ENCODE results near the gene WDR46. TPM values are rescaled to one million over a fixed set of nuclear protein-coding genes. Genes with fewer than 3 reads are reported as not detected.

WDR46 gene
- total RNA-seq, 3 donors from 2014 or later: 188 to 198 (median 197) TPM

DNA sequence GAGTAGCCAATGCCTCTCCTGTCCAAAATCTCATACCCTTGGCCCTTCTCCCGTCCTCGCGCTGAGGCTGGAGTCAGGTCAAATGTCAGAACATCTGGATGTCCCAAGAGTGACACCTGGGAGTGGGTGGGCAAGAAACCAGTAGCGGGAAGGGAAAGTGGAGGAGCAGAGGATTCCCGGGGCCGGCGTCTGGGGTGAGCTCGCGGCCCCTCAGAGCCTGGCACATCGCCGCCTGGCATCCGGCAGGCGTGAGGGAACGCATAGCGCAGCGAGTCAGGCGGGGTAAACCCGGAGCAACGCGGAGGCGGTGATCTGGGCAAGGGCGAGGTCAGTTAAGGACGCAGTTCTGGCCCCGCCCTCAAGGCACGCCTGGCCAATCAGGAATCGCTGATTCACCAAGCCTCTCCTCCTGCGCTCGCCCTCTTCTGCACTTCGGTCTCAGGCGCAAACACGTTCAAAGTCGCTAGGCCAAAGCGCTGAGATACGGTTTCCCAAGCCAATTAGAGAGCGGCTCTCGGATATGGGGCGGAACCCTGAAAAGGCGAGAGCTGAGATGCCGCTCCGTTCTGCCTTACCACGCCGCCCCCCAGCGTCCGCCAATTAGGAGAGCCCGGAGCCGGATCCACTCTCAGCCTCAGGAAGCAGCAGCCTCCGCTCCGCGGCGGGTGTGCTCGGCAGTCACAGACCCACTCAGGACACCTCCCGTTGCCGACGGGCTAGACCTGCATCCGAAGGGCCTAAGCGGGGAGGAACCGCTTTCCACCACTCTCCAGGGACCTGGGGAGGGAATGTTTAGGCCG lies 39.9 kb downstream of the WDR46 start:
- ATAC-seq: peak; percentile 90 to 92
- peak; percentile 90 for DNase-seq
- Mint-ChIP-seq H3K4me3 (peak overlapping the region; percentile 89), H3K36me3 (ENCODE audit: insufficient read depth) (peaks cover 11% of the 10 kb centered on the region), H3K9me3 (no peaks in the 10 kb centered on the region), H3K4me1 (ENCODE audit: low read depth) (peaks cover 36% of the 10 kb centered on the region), H3K27me3 (ENCODE audit: low read depth) (no peaks in the 10 kb centered on the region)

GRCh38 chr6:33248643-33248931 lies 40.5 kb downstream of the WDR46 start:
- Mint-ChIP-seq H3K36me3 (ENCODE audit: insufficient read depth) (peaks cover 11% of the 10 kb centered on the region), H3K4me1 (ENCODE audit: low read depth) (peaks cover 36% of the 10 kb centered on the region), H3K9me3 (no peaks in the 10 kb centered on the region), H3K27me3 (ENCODE audit: low read depth) (no peaks in the 10 kb centered on the region), H3K4me3 (peak overlapping the region; percentile 89)
- ATAC-seq (peak; percentile 16 to 20), DNase-seq (no peak)

DNA sequence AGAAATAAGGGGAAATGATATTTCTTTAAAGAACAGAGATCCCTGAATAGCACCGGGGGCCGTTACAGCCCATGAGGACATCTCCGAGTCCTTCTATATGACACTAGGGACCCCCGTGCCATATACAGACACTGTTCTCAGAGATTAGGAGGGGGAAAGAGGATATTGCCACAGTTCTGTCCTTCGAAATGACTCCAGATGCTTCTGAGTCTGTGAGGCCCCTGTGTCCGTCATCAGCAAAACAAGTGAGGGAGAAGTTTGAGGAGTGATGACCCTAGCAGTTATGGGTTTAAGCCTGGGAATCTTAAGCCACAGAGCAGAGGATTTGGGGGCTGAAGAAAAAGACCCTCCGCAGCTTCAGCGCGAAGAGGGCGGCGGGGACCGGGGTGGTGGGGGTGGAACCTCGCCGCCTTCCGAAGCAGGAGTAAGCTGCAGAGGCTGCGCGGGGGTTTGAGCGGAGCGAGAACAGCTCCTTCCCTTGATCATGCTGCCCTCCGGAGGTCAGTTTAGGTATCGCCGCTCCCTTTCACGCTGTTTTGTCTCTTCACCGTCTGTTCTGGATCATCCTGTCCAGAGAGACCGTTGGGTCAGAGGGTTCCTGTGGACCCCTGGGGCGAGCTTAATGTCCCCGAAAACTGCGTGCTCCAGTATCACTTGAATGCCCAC lies 40.9 kb downstream of the WDR46 start:
- Mint-ChIP-seq H3K36me3 (ENCODE audit: insufficient read depth) (peaks cover 11% of the 10 kb centered on the region), H3K27me3 (ENCODE audit: low read depth) (no peaks in the 10 kb centered on the region), H3K9me3 (no peaks in the 10 kb centered on the region), H3K4me3 (peak overlapping the region; percentile 89), H3K4me1 (ENCODE audit: low read depth) (peaks cover 36% of the 10 kb centered on the region)
- peak; percentile 92 for DNase-seq
- peak; percentile 42 to 44 for ATAC-seq

DNA sequence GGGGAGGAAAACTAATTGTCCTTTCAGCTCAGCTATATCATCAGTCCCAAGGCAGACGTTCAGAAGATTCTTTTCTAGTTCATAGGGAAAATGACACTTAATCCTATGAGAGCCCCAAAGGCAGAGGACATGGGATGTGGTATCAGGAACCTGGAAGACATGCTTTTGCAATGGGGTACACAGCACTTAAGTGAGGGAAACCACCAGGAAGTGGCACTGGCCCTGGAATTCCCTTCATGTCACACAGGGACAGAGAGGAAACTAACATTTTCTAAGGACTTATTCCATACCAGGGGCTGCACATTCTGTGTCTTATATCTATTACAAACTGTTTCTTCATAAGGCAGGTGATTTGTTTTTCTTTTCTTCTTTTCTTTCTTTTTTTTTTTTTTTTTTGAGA lies 45.6 kb downstream of the WDR46 start:
- H3K4me1 Mint-ChIP-seq (ENCODE audit: low read depth): peaks cover 16% of the 10 kb centered on the region

GRCh38 chr6:33241968-33242367 lies 47.1 kb downstream of the WDR46 start:
- H3K9me3 Mint-ChIP-seq: no peaks in the 10 kb centered on the region
- ATAC-seq: peak; percentile 90 to 96
- H3K4me3 Mint-ChIP-seq: no peak overlapping the region
- H3K4me1 Mint-ChIP-seq (ENCODE audit: low read depth): peaks cover 10% of the 10 kb centered on the region
- no peak for DNase-seq
- H3K36me3 Mint-ChIP-seq (ENCODE audit: insufficient read depth): no peaks in the 10 kb centered on the region
- peaks cover 4% of the 10 kb centered on the region for H3K27me3 Mint-ChIP-seq (ENCODE audit: low read depth)

More for the DNA sequence above, 45.6 kb downstream of the WDR46 start:
- ATAC-seq (no peak), DNase-seq (no peak)
- no peaks in the 10 kb centered on the region for H3K36me3 Mint-ChIP-seq (ENCODE audit: insufficient read depth)
- H3K27me3 Mint-ChIP-seq (ENCODE audit: low read depth): peaks cover 4% of the 10 kb centered on the region
- H3K4me3 Mint-ChIP-seq: no peak overlapping the region
- H3K9me3 Mint-ChIP-seq: no peaks in the 10 kb centered on the region

DNA sequence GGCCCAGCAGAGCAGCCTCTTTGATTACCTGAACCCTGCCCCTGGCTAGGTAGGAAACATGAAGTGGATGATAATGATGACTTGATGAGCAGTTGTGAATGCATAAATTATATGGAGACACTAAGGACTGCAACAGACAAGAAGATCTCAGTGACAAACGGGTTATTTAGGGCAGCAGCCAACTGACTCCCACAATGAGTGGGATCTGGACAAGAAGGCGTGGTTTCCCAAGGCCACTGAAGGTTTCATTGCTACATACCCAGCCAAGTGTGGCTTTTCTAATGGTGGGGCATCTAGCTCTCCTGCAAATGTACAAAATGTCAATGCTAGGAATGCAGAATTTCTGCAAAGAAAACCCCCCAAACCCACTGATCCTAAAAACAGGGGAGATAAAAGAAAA lies 51.3 kb downstream of the WDR46 start:
- no peak for DNase-seq
- no peak for ATAC-seq
- Mint-ChIP-seq H3K4me1 (ENCODE audit: low read depth) (peaks cover 10% of the 10 kb centered on the region), H3K9me3 (no peaks in the 10 kb centered on the region), H3K4me3 (no peak overlapping the region), H3K36me3 (ENCODE audit: insufficient read depth) (no peaks in the 10 kb centered on the region), H3K27me3 (ENCODE audit: low read depth) (peaks cover 21% of the 10 kb centered on the region)

DNA sequence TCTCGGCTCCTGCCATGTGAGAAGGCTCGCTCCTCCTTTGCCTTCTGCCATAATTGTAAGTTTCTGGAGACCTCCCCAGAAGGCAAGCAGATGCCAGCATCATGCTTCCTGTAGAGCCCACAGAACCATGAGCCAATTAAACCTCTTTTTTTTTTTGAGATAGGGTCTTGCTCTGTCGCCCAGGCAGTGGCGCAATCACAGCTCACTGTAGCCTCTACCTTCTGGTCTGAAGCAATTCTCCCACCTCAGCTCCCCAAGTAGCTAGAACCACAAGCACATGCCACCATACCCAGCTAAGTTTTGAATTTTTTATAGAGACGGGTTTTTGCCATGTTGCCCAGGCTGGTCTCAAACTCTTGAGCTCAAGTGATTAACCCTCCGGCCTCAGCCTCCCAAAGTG lies 52.2 kb downstream of the WDR46 start:
- Mint-ChIP-seq H3K27me3 (ENCODE audit: low read depth) (peaks cover 26% of the 10 kb centered on the region), H3K9me3 (no peaks in the 10 kb centered on the region), H3K4me3 (no peak overlapping the region), H3K36me3 (ENCODE audit: insufficient read depth) (no peaks in the 10 kb centered on the region), H3K4me1 (ENCODE audit: low read depth) (peaks cover 4% of the 10 kb centered on the region)
- ATAC-seq (no peak), DNase-seq (no peak)

GRCh38 chr6:33236328-33236727 lies 52.7 kb downstream of the WDR46 start:
- Mint-ChIP-seq H3K36me3 (ENCODE audit: insufficient read depth) (no peaks in the 10 kb centered on the region), H3K27me3 (ENCODE audit: low read depth) (peaks cover 31% of the 10 kb centered on the region), H3K4me3 (no peak overlapping the region)

GRCh38 chr6:33235221-33235634 lies 53.8 kb downstream of the WDR46 start:
- Mint-ChIP-seq H3K4me3 (no peak overlapping the region), H3K36me3 (ENCODE audit: insufficient read depth) (no peaks in the 10 kb centered on the region), H3K27me3 (ENCODE audit: low read depth) (peaks cover 33% of the 10 kb centered on the region), H3K9me3 (no peaks in the 10 kb centered on the region), H3K4me1 (ENCODE audit: low read depth) (no peaks in the 10 kb centered on the region)
- no peak for ATAC-seq
- DNase-seq: no peak

More at GRCh38 chr6:33236328-33236727, 52.7 kb downstream of the WDR46 start:
- DNase-seq: no peak
- Mint-ChIP-seq H3K4me1 (ENCODE audit: low read depth) (no peaks in the 10 kb centered on the region), H3K9me3 (no peaks in the 10 kb centered on the region)
- no peak for ATAC-seq

Other genes starting within 250 kb of the WDR46 start
- 10 to 100 TPM; 18.0 to 31.5 (median 19.8) TPM for gene HLA-DPA1, start 215.6 kb downstream of the WDR46 start, total RNA-seq
- 1 to 10 TPM; 6.0 to 9.8 (median 6.3) TPM for gene HLA-DPB1, start 213.2 kb downstream of the WDR46 start, total RNA-seq
- under 1 TPM; 0.48 to 0.98 (median 0.60) TPM for gene COL11A2, start 96.8 kb downstream of the WDR46 start, total RNA-seq
- gene RXRB, start 88.6 kb downstream of the WDR46 start, total RNA-seq: 10 to 100 TPM; 55.2 to 62.3 (median 60.8) TPM
- 10 to 100 TPM; 68.7 to 78.3 (median 72.1) TPM for gene SLC39A7, start 88.4 kb downstream of the WDR46 start, total RNA-seq
- 10 to 100 TPM; 11.7 to 20.1 (median 19.4) TPM for gene HSD17B8, start 84.6 kb downstream of the WDR46 start, total RNA-seq
- 10 to 100 TPM; 64.7 to 66.5 (median 66.3) TPM for gene RING1, start 80.7 kb downstream of the WDR46 start, total RNA-seq
- gene VPS52, start 17.4 kb downstream of the WDR46 start, total RNA-seq: 10 to 100 TPM; 51.2 to 65.4 (median 63.5) TPM
- 1,000 to 10,000 TPM; 4,231 to 4,415 (median 4,409) TPM for gene RPS18, start 17.2 kb downstream of the WDR46 start, total RNA-seq
- 1 to 10 TPM; 2.6 to 3.8 (median 3.7) TPM for gene B3GALT4, start 12.1 kb downstream of the WDR46 start, total RNA-seq
- gene PFDN6, start 362 bp upstream of the WDR46 start, total RNA-seq: 100 to 1,000 TPM; 153 to 157 (median 153) TPM
- 10 to 100 TPM; 11.6 to 15.8 (median 15.4) TPM for gene RGL2, start 9.7 kb upstream of the WDR46 start, total RNA-seq
- gene TAPBP, start 24.8 kb upstream of the WDR46 start, total RNA-seq: 100 to 1,000 TPM; 265 to 315 (median 301) TPM
- gene ZBTB22, start 28.5 kb upstream of the WDR46 start, total RNA-seq: 1 to 10 TPM; 6.1 to 9.4 (median 8.9) TPM
- 10 to 100 TPM; 73.6 to 88.5 (median 81.5) TPM for gene DAXX, start 33.7 kb upstream of the WDR46 start, total RNA-seq
- gene KIFC1, start 102.6 kb upstream of the WDR46 start, total RNA-seq: 1 to 10 TPM; 7.3 to 8.3 (median 7.4) TPM
- 10 to 100 TPM; 24.4 to 29.4 (median 26.8) TPM for gene PHF1, start 121.8 kb upstream of the WDR46 start, total RNA-seq
- gene CUTA, start 128.9 kb upstream of the WDR46 start, total RNA-seq: 10 to 100 TPM; 76.6 to 84.5 (median 79.2) TPM
- 10 to 100 TPM; 18.6 to 23.4 (median 20.2) TPM for gene SYNGAP1, start 130.8 kb upstream of the WDR46 start, total RNA-seq
- 10 to 100 TPM; 22.9 to 23.4 (median 22.9) TPM for gene ZBTB9, start 165.3 kb upstream of the WDR46 start, total RNA-seq

Data from activated T-cell treated with anti-CD3 and anti-CD28 coated beads, Interleukin-2, amount 50 U/mL, for 4 hours (primary cell).